HL-60 (cell line): Measurements from ENCODE around the gene RUNX1.

Experiments
- DNase-seq, 2 experiments: peaks; one replicate each; pipeline ENCODE4 v3.0.0-alpha.2; 2010 to 2020; ENCODE audit warnings: low read depth in 1 of 2, low spot score in 1 of 2
- H3K27ac ChIP-seq: fragments of 250-450 bp; sonication (Bioruptor Pico); replicated peaks from 2 replicates; pipeline ENCODE4 v1.5.1; 2020; ENCODE audit warnings: mild to moderate bottlenecking, moderate library complexity
- H3K27me3 ChIP-seq: fragments of 250-450 bp; sonication (Bioruptor Pico); 2 replicates; pipeline ENCODE4 v1.5.1; 2021; ENCODE audit warnings: mild to moderate bottlenecking, moderate library complexity; ENCODE audit not compliant: insufficient read depth, poor library complexity, severe bottlenecking
- H3K4me3 ChIP-seq: replicated peaks from 2 replicates; pipeline ENCODE4 v1.5.1; 2011; ENCODE audit warnings: mild to moderate bottlenecking, control low read depth, low read length; ENCODE audit not compliant: insufficient read depth
- CTCF ChIP-seq: IDR thresholded peaks from one replicate; pipeline ENCODE4 v1.5.1; 2011; ENCODE audit warnings: low read length, control low read depth, inconsistent platforms; ENCODE audit not compliant: insufficient read depth
- GABPA ChIP-seq: IDR thresholded peaks from 2 replicates; pipeline ENCODE4 v1.6.1; 2012; ENCODE audit warnings: low read depth
- POLR2AphosphoS5 ChIP-seq: IDR thresholded peaks from 2 replicates; pipeline ENCODE4 v1.6.1; 2012; ENCODE audit warnings: low read depth
- REST ChIP-seq: IDR thresholded peaks from 2 replicates; pipeline ENCODE4 v1.6.1; 2012; ENCODE audit warnings: low read depth; ENCODE audit not compliant: insufficient replicate concordance
- SPI1 ChIP-seq: IDR thresholded peaks from 2 replicates; pipeline ENCODE4 v1.6.1; 2012; ENCODE audit warnings: low read depth, mild to moderate bottlenecking, borderline replicate concordance

The RUNX1 gene

GRCh38 chr21:34926803-34927467, 122.2 kb downstream of the RUNX1 start:
- Histone ChIP-seq H3K4me3 (no peak overlapping the region), H3K27me3 (no peaks in the 10 kb centered on the region), H3K27ac (no peak overlapping the region)
- TF ChIP-seq POLR2AphosphoS5 (no peak), SPI1 (no peak), REST (no peak), GABPA (no peak), CTCF (no peak)
- no peak for DNase-seq

GRCh38 chr21:34925597-34925996, 123.5 kb downstream of the RUNX1 start:
- Histone ChIP-seq H3K4me3 (no peak overlapping the region), H3K27me3 (no peaks in the 10 kb centered on the region), H3K27ac (no peak overlapping the region)
- TF ChIP-seq REST = no peak
- TF ChIP-seq POLR2AphosphoS5 = no peak
- TF ChIP-seq GABPA = no peak
- no peak for TF ChIP-seq SPI1
- TF ChIP-seq CTCF = no peak
- no peak for DNase-seq

GRCh38 chr21:34924771-34925419, 124.2 kb downstream of the RUNX1 start:
- Histone ChIP-seq H3K4me3 (no peak overlapping the region), H3K27ac (no peak overlapping the region), H3K27me3 (no peaks in the 10 kb centered on the region)
- DNase-seq = no peak
- TF ChIP-seq SPI1 = peak; percentile 21; the same call in 1 of the 2 replicates
- no peak for TF ChIP-seq REST
